Uterus (tissue), 2 donors: ENCODE results near the gene INSL3.
A peak's percentile ranks its signal among the peaks of the same experiment; 100 is the strongest.

Experiments used
- POLR2A ChIP-seq, 2 donors: fragments of 450-650 bp; IDR thresholded peaks; one replicate each; pipeline ENCODE4 v1.6.1; 2016; ENCODE audit warnings: antibody characterized with exemption in 2 of 2, mild to moderate bottlenecking in 1 of 2, moderate library complexity in 1 of 2
- TF ChIP-seq, protein P1 (sequence below), 4 experiments: fragments of 200-600 bp in 2 of 4; fragments of 450-650 bp in 2 of 4; sonication (generic) in 2 of 4; IDR thresholded peaks; one replicate each; pipeline ENCODE4 v1.5.1; 2016 to 2019; ENCODE audit warnings: antibody characterized with exemption in 4 of 4, mild to moderate bottlenecking in 2 of 4, moderate library complexity in 1 of 4

DNA sequence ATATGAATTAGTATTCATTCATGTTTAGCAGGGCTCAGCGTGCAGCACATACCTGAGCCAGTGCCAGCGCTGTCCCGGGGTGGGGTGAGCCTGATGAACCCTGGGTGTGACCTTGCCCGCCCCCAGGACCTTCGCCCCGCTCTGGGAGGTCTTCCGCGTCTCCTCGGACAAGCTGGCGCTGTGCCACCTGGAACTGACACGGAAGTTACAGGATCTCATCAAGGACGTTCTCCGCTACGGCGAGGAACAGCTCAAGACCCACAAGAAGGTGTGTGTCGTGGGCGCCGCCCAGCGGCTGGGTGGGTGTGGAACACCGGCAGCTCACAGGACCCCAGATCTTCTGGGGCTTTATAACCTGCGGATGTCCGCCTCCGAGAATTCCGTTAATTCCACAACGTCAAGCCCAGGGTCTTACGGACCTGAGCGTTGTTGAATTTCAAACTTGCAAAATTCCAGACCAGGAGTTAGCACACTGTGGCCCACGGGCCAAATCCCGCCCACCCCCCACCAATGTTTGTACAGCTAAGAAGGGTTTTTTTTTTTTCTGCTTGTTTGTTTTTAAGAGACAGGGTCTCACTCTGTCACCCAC, 54.7 kb downstream of the INSL3 start:
- TF ChIP-seq, protein P1, sequence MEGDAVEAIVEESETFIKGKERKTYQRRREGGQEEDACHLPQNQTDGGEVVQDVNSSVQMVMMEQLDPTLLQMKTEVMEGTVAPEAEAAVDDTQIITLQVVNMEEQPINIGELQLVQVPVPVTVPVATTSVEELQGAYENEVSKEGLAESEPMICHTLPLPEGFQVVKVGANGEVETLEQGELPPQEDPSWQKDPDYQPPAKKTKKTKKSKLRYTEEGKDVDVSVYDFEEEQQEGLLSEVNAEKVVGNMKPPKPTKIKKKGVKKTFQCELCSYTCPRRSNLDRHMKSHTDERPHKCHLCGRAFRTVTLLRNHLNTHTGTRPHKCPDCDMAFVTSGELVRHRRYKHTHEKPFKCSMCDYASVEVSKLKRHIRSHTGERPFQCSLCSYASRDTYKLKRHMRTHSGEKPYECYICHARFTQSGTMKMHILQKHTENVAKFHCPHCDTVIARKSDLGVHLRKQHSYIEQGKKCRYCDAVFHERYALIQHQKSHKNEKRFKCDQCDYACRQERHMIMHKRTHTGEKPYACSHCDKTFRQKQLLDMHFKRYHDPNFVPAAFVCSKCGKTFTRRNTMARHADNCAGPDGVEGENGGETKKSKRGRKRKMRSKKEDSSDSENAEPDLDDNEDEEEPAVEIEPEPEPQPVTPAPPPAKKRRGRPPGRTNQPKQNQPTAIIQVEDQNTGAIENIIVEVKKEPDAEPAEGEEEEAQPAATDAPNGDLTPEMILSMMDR (IDR thresholded peaks at IDR 0.05) = peak; percentile 41 to 73 (median 62)
- no peak for TF ChIP-seq POLR2A (IDR thresholded peaks at IDR 0.05)
